Activated CD8-positive, alpha-beta memory T cell treated with anti-CD3 and anti-CD28 coated beads, Interleukin-2, amount 50 U/mL, for 24 hours (primary cell): ENCODE measurements around the gene ST8SIA2.

ENCODE experiments used
- DNase-seq: peaks from one replicate; pipeline ENCODE4 v3.0.0-alpha.2; 2020; ENCODE audit errors: extremely low read depth

Gene ST8SIA2

GRCh38 chr15:92494806-92495336 lies 101.2 kb downstream of the ST8SIA2 start:
- no peak for DNase-seq

- DNase-seq, result no peak
These were observed 101.8 kb downstream of the ST8SIA2 start for GRCh38 chr15:92495446-92495845.

GRCh38 chr15:92499731-92500530 lies 106.2 kb downstream of the ST8SIA2 start:
- DNase-seq, result no peak

GRCh38 chr15:92502336-92502735 lies 108.7 kb downstream of the ST8SIA2 start:
- DNase-seq, result no peak

- no peak for DNase-seq
These were observed 109.5 kb downstream of the ST8SIA2 start for GRCh38 chr15:92502930-92503857.

- no peak for DNase-seq
These were observed 110.2 kb downstream of the ST8SIA2 start for GRCh38 chr15:92503889-92504288.

- no peak for DNase-seq
These were observed 111.9 kb downstream of the ST8SIA2 start for GRCh38 chr15:92505611-92506010.

GRCh38 chr15:92506506-92506905 lies 112.8 kb downstream of the ST8SIA2 start:
- DNase-seq, result no peak

GRCh38 chr15:92510163-92510882 lies 116.6 kb downstream of the ST8SIA2 start:
- no peak for DNase-seq
